Effector CD4-positive, alpha-beta T cell (primary cell): ENCODE results near the gene C6orf163.
"Not testable (repeated sequence)": the region's sequence is repeated elsewhere in the genome, so short reads cannot be mapped to it uniquely, and the experiment has no call there.

Experiments used
- DNase-seq: peaks from one replicate; pipeline ENCODE4 v3.0.0-alpha.2; 2020
- total RNA-seq: gene quantifications from one replicate; lab custom pipeline; 2026; lab: John Stamatoyannopoulos, UW

Gene C6orf163
- total RNA-seq, result 1.3 reads per million

GRCh38 chr6:87344731-87345130, at the start of gene C6orf163:
Gene C6orf163, plus strand, starts transcription at chr6:87344813. Its CDS starts 287 bp downstream, at chr6:87345100.
- DNase-seq, result no peak

- DNase-seq, result no peak
These were observed 47.5 kb upstream of the C6orf163 start for GRCh38 chr6:87297119-87297518.

DNA sequence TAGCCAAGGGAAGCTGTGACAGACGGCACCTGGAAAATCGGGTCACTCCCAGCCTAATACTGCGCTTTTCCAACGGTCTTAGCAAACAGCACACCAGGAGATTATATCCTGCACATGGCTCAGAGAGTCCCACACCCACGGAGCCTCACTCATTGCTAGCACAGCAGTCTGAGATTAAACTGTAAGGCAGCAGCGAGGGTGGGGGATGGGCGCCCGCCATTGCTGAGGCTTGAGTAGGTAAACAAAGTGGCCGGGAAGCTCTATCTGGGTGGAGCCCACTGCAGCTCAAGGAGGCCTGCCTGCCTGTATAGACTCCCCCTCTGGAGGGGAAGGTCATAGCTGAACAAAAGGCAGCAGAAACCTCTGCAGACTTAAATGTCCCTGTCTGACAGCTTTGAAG, 43.3 kb upstream of the C6orf163 start:
- not testable (repeated sequence) for DNase-seq

GRCh38 chr6:87308970-87309369, 35.6 kb upstream of the C6orf163 start:
- no peak for DNase-seq

DNA sequence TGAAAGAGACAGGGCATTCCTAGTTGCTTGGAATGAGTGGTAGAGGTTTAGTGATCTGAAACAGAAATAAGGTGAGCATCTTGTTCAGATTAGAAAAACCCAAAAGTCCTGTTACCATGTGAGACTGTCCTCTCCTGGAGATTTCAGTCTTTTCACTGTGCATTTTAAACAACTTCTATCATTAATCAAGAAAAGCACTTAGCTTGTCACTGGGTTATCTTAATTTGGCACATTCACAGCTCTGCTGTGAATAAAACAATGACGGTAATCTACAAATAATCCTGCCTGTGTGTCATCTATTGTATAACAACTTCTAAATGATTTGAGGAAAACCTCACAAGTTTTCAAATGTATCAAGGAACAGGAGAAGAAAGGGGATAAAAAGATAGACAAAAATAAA, 31.8 kb upstream of the C6orf163 start:
- DNase-seq, result no peak

GRCh38 chr6:87315071-87315470, 29.5 kb upstream of the C6orf163 start:
- DNase-seq, result no peak

DNA sequence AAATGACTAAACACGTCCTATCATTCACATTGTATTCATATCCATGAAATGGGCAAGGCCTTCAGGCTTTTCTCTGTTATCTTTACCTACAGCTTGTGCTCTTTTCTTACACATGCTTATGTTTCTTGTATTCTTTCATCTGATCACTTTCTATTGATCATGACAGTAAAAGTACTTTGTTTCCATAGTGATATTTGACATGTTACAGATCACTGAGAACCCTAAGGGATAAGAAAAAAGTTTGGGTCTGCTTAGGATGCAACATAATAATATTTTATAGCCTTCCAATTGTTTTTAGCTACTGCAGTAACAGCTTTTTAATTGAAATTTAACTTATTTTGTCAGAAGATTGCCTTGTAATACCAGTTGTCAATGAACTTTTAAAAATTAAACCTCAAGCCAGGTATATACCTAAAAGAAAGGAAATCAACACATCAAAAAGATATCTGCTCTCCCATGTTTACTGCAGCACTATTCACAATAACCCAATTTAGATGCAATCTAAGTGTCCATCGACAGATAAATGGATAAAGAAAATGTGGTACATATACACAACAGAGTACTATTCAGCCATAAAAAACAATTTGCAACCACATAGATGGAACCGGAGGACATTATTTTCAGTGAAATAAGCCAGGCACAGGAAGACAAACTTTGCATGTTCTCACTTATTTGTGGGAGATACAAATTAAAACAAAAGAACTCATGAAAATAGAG, 25.2 kb upstream of the C6orf163 start:
- DNase-seq, result no peak

DNA sequence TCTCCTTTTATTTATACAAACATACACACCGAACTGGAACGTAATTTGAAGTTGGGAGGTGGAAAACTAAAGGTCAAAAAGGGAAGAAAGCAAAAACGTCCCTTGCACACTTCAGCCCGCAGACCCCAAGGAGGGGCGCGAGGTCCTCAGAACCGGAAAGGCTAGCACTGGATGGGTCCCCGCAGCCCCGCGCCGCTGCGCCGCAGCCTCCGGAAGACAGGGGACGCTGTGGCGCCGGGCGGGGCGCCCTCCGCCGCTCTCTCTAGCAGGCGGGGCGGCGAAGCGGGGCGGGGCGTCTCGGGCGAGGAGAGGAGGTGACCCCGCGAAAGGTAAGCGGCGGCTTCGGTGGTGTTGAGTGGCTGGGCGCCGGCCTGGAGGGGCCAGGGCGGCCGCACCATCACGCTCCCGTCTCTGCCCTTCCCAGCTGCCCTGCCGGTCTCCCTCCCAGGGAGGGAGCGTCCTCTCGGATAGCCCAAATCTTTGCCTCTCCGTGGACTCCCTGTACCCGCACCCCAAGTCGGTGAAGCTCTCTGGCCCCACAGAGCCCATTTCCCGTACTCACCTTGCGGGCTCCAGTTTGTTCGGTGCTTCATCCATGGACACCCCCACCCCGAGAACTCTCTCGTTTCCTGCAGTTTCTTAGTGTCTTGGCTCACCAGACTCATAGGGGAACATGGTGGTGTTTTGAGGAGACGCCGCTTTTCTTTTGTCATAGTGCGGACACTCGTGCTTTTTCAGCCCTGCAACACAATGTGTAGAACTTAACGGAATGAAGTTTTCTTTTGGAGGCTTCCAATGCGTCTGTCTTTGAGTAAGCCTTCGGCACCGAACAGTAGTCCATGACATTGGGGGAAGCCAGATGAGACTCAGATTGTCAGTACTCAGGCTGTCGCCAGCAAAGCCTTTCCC, 22.1 kb upstream of the C6orf163 start, which contains the start of gene SMIM8:
TSS of gene SMIM8 (plus strand) at position 285 of the 909 bp plus-strand sequence. CDS start 14,444 bp downstream, outside the sequence.
- peak; percentile 78 for DNase-seq

GRCh38 chr6:87323880-87324279, 20.7 kb upstream of the C6orf163 start:
- DNase-seq, result not testable (repeated sequence)

DNA sequence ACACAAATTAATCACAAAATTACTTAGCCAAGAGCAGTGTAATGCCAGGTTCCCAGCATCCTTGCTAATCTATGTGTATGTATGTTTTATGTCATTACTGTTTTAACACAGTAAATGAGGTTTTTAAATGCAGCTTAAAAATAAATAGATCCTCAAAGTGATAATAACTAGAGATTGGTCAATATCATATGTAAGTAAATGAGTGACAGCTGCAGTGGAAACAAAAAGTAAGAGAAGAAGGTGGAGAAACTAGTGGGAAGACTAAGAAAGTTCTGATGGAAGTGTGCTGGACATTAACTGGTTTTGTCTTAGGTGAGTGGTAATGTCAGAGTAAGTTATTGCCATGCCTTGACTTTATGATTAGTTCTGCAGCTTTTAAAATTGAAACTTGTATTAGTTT, 13.7 kb upstream of the C6orf163 start:
- DNase-seq, result no peak

DNA sequence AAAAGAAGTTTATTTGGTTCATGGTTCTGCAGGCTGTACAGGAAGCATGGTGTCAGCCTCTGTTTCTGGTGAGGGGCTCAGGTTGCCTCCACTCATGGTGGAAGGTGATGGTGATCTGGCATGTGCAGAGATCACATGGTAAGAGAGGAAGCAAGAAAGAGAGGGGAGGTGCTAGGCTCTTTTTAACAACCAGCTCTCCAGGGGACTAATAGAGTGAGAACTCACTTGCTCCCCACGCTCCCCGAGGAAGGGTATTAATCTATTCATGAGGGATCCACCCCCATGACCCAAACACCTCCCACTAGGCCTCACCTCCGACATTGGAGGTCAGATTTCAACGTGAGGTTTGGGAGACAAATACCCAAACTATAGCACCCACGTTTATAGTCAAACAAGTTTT, 11.6 kb upstream of the C6orf163 start:
- no peak for DNase-seq

- no peak for DNase-seq
These were observed 10.9 kb upstream of the C6orf163 start for GRCh38 chr6:87333591-87334181.

DNA sequence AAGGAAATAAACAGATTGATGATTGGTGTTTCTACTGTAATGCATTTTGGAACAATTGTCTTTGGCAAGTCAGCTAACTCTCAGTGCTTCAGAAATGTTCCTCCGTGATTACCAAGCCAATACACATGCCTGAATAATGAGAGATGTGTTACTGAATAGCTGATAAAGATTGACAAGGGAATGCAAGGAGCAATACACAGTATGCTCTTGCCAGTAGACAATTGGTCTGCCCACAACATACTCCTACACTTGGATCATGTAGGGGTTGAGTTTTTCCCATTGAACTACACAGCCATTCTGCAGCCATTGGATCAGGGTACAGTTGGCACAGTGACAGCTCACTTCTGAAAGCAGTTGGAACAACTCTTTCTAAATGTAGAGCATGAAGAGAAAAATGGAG, 9.9 kb upstream of the C6orf163 start:
- DNase-seq, result no peak

GRCh38 chr6:87336367-87336766, 8.2 kb upstream of the C6orf163 start:
- DNase-seq, result no peak

GRCh38 chr6:87340230-87340629, 4.4 kb upstream of the C6orf163 start:
- no peak for DNase-seq

- DNase-seq, result no peak
These were observed 3.5 kb upstream of the C6orf163 start for GRCh38 chr6:87341158-87341557.

DNA sequence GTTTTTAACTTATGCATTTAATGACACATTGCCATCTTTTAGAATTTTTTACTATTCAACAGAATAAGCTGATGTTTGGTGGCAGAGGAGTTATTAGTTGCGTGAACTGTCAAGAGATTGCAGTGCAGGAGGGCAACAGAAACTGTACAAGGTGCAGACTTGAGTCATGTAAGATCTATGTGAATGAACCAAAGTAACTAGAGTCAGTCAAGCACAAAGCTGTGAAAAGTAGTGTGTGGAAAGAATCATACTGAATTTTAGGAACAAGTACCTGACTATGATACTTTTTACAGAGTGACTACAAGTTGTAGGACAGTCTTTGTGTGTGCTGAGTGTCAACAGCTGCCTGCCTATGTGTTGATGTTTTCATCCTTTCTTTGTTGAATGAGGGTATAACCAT, 2.7 kb upstream of the C6orf163 start:
- no peak for DNase-seq

GRCh38 chr6:87342829-87343228, 1.8 kb upstream of the C6orf163 start:
- DNase-seq, result no peak

DNA sequence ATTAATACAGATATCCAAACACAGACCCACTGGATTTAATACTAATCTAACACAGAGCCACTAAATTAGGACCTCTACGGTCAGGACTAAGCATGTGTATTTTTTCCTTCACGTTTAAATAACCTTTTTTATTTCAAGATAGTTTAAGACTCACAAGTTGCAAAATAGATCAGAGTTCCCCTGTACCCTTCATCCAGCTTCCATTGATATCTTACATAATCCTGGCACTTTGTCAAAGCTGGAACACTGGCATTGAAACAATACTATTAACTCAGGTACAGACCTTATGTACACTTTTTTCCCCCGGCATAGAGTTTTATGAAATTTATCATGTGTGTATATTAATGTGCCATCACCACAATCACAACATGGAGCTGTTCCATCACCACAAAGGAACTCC, 2.1 kb downstream of the C6orf163 start:
- DNase-seq, result no peak

DNA sequence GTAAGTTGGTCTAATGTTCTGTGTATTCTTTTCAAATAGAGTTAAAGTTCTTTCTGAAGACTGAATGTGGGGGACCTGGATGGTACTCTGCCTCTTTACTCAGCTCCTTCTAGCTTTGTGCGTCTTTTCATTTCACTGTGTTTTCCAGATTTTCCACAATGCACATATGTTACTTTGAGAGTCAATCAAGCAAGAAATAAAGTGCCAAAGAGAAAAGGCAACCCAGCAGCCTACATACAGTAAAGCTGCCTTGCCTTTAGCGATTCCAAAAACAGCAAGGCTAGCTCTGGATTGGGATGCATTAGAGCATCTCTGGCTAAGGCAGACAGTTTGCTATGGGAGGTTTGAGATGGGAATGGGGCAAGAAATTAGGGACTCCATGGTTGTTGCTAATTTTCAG, 5.3 kb downstream of the C6orf163 start:
- no peak for DNase-seq

GRCh38 chr6:87350516-87350915, 5.9 kb downstream of the C6orf163 start:
- no peak for DNase-seq

DNA sequence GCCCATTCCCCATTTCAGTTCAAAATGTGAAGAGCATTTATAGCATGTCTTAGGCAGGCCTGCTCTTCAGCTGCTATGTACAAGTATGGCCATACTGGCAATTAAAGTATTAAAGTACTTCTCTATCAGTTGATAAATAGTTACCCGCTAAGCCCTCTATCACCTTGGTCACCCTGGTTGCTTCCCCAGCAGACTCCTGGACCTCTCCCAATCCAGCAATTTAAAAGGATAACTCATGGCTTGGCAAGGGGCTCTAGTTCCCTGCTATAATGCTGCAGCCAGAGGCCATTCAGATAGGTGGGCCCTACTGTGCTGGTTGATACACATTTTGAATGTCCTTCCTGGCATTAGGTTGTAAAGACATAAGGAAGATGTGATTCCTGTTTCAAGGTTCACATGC, 7.0 kb downstream of the C6orf163 start:
- no peak for DNase-seq

DNA sequence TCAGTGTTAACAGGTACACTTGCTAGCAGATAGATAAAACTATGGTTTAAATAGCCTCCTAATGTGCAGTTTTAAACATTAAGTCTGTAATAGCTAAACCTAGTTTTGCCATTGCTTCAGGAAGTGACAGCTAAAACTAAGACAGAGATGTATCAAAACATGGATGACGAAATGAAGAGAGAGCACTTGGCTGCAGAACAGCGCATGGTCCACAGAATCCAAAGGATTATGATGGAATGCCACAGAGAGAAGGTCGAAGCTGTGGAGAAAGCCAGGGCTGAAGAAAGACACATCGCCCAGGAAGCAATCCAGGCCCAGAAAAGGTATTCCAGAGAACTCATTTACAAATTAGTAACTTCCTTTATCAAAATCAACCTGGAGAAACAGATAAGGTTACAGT, 11.6 kb downstream of the C6orf163 start:
- DNase-seq, result no peak
